Skeletal muscle cell (primary cell): ENCODE data around the gene ZNF559.
A peak's percentile ranks its signal among the peaks of the same experiment; 100 is the strongest.
"Not testable (repeated sequence)": the region's sequence is repeated elsewhere in the genome, so short reads cannot be mapped to it uniquely, and the experiment has no call there.

Experiments
- DNase-seq: peaks from one replicate; pipeline ENCODE4 v3.0.0-alpha.2; 2010; ENCODE audit warnings: low read depth
- H3K4me3 ChIP-seq: 2 replicates; pipeline ENCODE4 v1.5.1; 2011; ENCODE audit warnings: low read depth, mild to moderate bottlenecking, control low read depth, low read length, moderate library complexity

The ZNF559 gene

GRCh38 chr19:9323919-9324583 lies at the start of gene ZNF559:
TSS of gene ZNF559 (plus strand) at chr19:9324179. CDS start at chr19:9338550, 14,371 bp downstream.
- H3K4me3 ChIP-seq, result peak within 1 kb of the TSS; percentile 83
- DNase-seq, result peak; percentile 84

DNA sequence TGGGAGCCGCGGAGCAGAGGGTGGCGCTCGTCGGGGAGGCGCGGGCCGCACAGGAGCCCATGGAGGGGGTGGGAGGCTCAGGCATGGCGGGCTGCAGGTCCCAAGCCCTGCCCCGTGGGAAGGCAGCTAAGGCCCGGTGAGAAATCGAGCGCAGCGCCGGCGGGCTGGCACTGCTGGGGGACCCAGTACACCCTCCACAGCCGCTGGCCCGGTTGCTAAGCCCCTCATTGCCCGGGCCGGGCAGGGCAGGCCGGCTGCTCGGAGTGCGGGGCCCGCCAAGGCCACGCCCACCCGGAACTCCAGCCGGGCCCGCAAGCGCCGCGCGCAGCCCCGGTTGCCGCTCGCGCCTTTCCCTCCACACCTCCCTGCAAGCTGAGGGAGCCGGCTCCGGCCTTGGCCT lies 40.5 kb upstream of the ZNF559 start:
- H3K4me3 ChIP-seq, DNase-seq: not testable (repeated sequence)

- no peak for DNase-seq
- no peak overlapping the region for H3K4me3 ChIP-seq
These were observed 34.6 kb upstream of the ZNF559 start for GRCh38 chr19:9289231-9289884.

- no peak for DNase-seq
- no peak overlapping the region for H3K4me3 ChIP-seq
These were observed 28.5 kb upstream of the ZNF559 start for GRCh38 chr19:9295411-9295849.

GRCh38 chr19:9296336-9296735 lies 27.6 kb upstream of the ZNF559 start:
- DNase-seq, result no peak

GRCh38 chr19:9306443-9306842 lies 17.5 kb upstream of the ZNF559 start:
- peak; percentile 25 for DNase-seq
- no peak overlapping the region for H3K4me3 ChIP-seq

More at GRCh38 chr19:9296336-9296735, 27.6 kb upstream of the ZNF559 start:
- no peak overlapping the region for H3K4me3 ChIP-seq

GRCh38 chr19:9308091-9308770 lies 15.7 kb upstream of the ZNF559 start:
- peak overlapping the region; percentile 77 for H3K4me3 ChIP-seq
- no peak for DNase-seq

GRCh38 chr19:9309139-9309973 lies 14.6 kb upstream of the ZNF559 start, which contains the start of gene ZNF699:
TSS of gene ZNF699 (minus strand) at chr19:9309838. CDS start at chr19:9305119, 4,719 bp downstream.
- DNase-seq, result peak; percentile 89
- peak within 1 kb of the TSS; percentile 77 for H3K4me3 ChIP-seq

DNA sequence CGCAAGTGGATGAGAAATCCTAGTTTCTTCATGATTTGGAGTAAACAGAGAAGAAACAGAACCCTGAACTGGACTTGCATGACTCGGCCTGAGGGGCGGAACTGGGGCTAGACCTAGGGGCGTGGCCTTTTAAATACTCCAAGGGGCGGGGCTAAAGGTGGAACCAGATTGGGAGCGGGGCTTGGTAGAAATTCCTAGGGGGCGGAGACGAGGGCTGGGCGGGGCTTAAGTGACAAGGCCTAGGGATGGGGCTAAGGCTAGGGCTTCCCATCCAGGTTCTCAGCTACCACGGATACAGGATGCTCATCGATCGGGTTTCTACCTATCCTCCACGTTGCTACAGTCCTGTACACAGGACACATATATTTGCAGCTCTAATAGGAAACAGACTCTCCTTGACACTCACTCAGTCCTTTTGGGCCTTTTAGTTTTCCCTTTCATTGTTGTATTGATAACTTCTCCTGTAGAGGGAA lies 14.0 kb upstream of the ZNF559 start:
- peak overlapping the region; percentile 77 for H3K4me3 ChIP-seq
- peak; percentile 60 for DNase-seq

DNA sequence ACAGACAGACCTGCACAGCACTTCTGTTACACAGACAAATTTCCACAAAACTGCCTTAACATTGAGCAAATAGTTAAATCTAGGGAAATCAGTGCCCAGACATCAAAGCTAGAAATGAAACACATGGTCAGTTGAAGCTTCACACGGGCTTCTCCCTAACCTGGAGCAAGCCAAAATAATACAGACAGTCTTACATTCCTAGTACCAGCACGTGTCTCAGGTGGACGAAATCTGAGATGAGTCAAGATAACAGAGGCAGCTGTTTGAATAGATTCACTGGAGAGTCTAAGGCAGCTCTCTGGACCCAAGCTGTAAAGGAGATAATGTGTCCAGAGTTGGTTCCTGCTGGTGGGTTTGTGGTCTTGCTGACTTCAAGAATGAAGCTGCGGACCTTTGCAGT lies 10.2 kb upstream of the ZNF559 start:
- DNase-seq, result no peak
- H3K4me3 ChIP-seq, result no peak overlapping the region

DNA sequence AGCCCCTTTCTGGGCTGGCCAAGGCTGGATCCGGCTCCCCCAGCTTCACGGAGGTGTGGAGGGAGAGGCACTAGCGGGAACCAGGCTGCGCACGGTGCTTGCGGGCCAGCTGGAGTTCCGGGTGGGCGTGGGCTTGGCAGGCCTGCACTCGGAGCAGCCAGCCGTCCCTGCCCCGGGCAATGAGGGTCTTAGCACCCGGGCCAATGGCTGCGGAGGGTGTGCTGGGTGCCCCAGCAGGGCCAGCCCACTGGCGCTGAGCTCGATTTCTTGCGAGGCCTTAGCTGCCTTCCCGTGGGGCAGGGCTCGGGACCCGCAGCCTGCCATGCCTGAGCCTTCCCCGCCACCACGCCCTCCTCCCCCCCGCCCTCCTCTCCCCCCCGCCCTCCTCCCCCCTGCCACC lies 2.6 kb upstream of the ZNF559 start:
- H3K4me3 ChIP-seq, result no peak overlapping the region
- no peak for DNase-seq

DNA sequence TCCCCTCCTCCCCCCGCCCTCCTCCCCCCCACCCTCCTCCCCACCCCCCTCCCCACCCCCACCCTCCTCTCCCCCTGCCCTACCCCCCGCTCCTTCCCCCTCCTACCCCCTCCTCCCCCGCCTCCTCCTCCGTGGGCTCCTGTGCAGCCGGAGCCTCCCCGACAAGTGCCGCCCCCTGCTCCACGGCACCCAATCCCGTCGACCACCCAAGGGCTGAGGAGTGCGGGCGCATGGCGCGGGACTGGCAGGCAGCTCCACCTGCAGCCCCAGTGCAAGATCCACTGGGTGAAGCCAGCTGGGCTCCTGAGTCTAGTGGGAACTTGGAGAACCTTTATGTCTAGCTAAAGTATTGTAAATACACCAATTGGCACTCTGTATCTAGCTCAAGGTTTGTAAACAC lies 2.2 kb upstream of the ZNF559 start:
- not testable (repeated sequence) for DNase-seq, H3K4me3 ChIP-seq

DNA sequence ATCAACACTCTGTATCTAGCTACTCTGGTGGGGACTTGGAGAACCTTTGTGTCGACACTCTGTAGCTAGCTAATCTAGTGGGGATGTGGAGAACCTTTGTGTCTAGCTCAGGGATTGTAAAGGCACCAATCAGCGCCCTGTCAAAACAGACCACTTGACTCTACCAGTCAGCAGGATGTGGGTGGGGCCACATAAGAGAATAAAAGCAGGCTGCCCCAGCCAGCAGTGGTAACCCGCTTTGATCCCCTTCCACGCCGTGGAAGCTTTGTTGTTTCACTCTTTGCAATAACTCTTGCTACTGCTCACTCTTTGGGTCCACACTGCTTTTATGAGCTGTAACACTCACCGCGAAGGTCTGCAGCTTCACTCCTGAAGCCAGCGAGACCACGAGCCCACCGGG lies 1.8 kb upstream of the ZNF559 start:
- DNase-seq, result not testable (repeated sequence)

DNA sequence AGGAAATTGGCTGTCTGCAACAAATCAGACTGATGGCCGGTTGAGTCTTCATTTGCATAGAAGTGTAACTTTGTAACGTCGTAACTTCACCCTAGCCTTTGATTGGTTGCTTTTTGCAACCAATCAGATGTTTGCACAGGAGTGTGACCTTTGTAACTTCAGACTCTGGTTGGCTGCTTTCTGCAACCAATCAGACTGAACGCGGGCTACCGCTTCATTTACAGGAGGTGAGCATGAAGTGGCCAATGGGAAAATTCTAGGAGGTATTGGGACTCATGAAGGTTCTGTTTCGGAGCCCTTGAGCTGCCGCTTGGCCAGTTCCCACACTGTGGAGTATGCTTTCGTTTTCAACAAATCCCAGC lies 441 bp upstream of the ZNF559 start:
- DNase-seq, result peak; percentile 56
- peak overlapping the region; percentile 83 for H3K4me3 ChIP-seq

More for the DNA sequence above, 1.8 kb upstream of the ZNF559 start:
- not testable (repeated sequence) for H3K4me3 ChIP-seq

GRCh38 chr19:9324584-9324962 lies 594 bp downstream of the ZNF559 start:
- peak overlapping the region; percentile 83 for H3K4me3 ChIP-seq
- DNase-seq, result no peak

GRCh38 chr19:9329999-9330398 lies 6.0 kb downstream of the ZNF559 start:
- no peak overlapping the region for H3K4me3 ChIP-seq
- no peak for DNase-seq

- no peak overlapping the region for H3K4me3 ChIP-seq
These were observed 18.8 kb downstream of the ZNF559 start for GRCh38 chr19:9342610-9343304.

DNA sequence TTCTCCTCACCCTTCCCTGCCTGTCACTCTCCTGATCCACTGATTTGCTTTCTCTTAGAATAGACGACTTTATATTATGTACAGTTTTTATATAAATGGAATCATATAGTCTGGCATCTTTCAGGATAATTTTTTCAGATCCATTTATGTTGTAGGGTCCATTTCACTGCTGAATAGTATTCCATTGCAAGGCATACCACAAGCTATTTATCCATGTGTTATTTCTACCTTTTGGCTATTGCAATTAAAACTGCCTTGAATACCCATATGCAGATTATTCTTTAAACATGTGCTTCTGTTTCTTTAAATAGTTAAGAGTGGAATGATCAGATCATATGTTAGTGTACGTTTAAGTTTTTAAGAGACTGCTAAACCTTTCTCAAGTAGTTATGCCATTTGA lies 21.0 kb downstream of the ZNF559 start:
- no peak overlapping the region for H3K4me3 ChIP-seq
- no peak for DNase-seq

More at GRCh38 chr19:9342610-9343304, 18.8 kb downstream of the ZNF559 start:
- no peak for DNase-seq

- H3K4me3 ChIP-seq, result no peak overlapping the region
- DNase-seq, result no peak
These were observed 24.3 kb downstream of the ZNF559 start for GRCh38 chr19:9348253-9348652.
